Activated T-cell treated with anti-CD3 and anti-CD28 coated beads, Interleukin-2, amount 50 U/mL, for 24 hours (primary cell): Measurements from ENCODE around the gene CGB7.
"Not testable (repeated sequence)": the region's sequence is repeated elsewhere in the genome, so short reads cannot be mapped to it uniquely, and the experiment has no call there.

Experiments
- DNase-seq: peaks from one replicate; pipeline ENCODE4 v3.0.0-alpha.2; 2020
- H3K27ac Mint-ChIP-seq: 2 replicates; pipeline ENCODE4 v1.8.0; 2020; ENCODE audit warnings: mild to moderate bottlenecking, mixed read lengths
- H3K27me3 Mint-ChIP-seq: 2 replicates; pipeline ENCODE4 v1.8.0; 2020; ENCODE audit warnings: mixed read lengths
- H3K36me3 Mint-ChIP-seq: 2 replicates; pipeline ENCODE4 v1.8.0; 2020; ENCODE audit warnings: low read depth, mixed read lengths
- H3K4me1 Mint-ChIP-seq: 2 replicates; pipeline ENCODE4 v1.8.0; 2020; ENCODE audit warnings: low read depth, mixed read lengths
- H3K4me3 Mint-ChIP-seq: 2 replicates; pipeline ENCODE4 v1.8.0; 2020; ENCODE audit warnings: mild to moderate bottlenecking, moderate library complexity, mixed read lengths
- H3K9me3 Mint-ChIP-seq: 2 replicates; pipeline ENCODE4 v1.8.0; 2020; ENCODE audit warnings: mixed read lengths

Gene CGB7

GRCh38 chr19:49038557-49039276 is 18.8 kb downstream of the CGB7 start:
- not testable (repeated sequence) for H3K4me3 Mint-ChIP-seq, H3K9me3 Mint-ChIP-seq, H3K36me3 Mint-ChIP-seq, H3K4me1 Mint-ChIP-seq, H3K27me3 Mint-ChIP-seq, DNase-seq, H3K27ac Mint-ChIP-seq

DNA sequence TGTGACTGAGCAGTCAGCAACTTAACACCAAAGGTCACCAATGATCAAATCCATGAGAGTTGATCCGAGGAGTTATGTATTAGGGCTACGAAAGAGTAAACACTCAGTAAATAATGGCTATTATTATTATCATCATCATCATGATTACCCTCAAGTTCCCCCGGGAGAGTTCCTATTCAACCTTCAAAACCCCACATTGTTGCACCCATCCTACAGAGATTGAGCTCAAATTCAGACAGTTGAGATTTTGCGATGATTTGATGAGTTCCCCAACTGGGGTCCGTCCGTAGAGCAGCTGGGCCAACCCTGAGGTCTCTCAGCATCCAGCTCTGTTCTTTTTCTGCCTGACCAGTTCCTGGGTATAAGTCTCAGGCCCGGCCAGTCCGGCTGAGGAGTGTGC is 19.4 kb downstream of the CGB7 start:
- not testable (repeated sequence) for H3K27me3 Mint-ChIP-seq, H3K9me3 Mint-ChIP-seq, H3K4me1 Mint-ChIP-seq, H3K36me3 Mint-ChIP-seq, DNase-seq, H3K4me3 Mint-ChIP-seq, H3K27ac Mint-ChIP-seq

GRCh38 chr19:49036815-49037214 is 20.7 kb downstream of the CGB7 start, which contains the start of gene CGB1:
Gene CGB1, minus strand, starts transcription at chr19:49036895. Its CDS starts 184 bp downstream, at chr19:49036711.
- H3K27me3 Mint-ChIP-seq, H3K4me3 Mint-ChIP-seq, H3K9me3 Mint-ChIP-seq, H3K36me3 Mint-ChIP-seq, H3K4me1 Mint-ChIP-seq, H3K27ac Mint-ChIP-seq: not testable (repeated sequence)
- peak; percentile 69 for DNase-seq

- H3K36me3 Mint-ChIP-seq, H3K9me3 Mint-ChIP-seq, H3K27me3 Mint-ChIP-seq, H3K4me1 Mint-ChIP-seq: not testable (repeated sequence)
- peak; percentile 85 for DNase-seq
- H3K4me3 Mint-ChIP-seq, result peak within 1 kb of the TSS; percentile 55
- H3K27ac Mint-ChIP-seq, result peak within 1 kb of the TSS; percentile 90
These were observed 25.8 kb downstream of the CGB7 start, which contains the start of gene CGB2 for GRCh38 chr19:49031642-49032301. Gene CGB2, plus strand, starts transcription at chr19:49031890. Its CDS starts 206 bp downstream, at chr19:49032096.

DNA sequence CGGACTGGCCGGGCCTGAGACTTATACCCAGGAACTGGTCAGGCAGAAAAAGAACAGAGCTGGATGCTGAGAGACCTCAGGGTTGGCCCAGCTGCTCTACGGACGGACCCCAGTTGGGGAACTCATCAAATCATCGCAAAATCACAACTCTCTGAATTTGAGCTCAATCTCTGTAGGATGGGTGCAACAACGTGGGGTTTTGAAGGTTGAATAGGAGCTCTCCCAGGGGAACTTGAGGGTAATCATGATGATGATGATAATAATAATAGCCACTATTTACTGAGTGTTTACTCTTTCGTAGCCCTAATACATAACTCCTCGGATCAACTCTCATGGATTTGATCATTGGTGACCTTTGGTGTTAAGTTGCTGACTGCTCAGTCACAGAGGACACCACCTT is 27.2 kb downstream of the CGB7 start:
- H3K4me1 Mint-ChIP-seq, H3K9me3 Mint-ChIP-seq, H3K36me3 Mint-ChIP-seq, H3K27ac Mint-ChIP-seq, H3K4me3 Mint-ChIP-seq, H3K27me3 Mint-ChIP-seq, DNase-seq: not testable (repeated sequence)

DNA sequence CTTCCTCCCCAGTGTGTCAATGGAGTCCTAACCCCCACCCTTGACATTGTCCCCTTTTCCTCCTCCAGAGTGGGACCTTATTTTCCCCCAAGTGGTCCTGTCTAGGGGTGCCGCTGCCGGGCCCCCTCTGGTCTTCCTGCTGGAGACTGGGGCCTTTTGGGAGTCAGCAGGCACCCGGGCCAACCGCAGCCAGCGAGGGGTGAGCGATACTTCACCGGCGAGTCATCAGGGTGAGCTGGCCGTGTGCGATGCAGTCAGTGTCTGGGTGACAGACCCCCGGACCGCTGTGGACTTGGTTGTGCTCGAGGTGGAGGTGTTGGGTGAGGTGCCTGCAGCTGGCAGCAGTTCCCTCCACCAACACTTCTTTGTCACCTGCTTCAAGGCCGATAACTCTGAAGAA is 27.8 kb downstream of the CGB7 start:
- H3K36me3 Mint-ChIP-seq, H3K9me3 Mint-ChIP-seq, H3K4me3 Mint-ChIP-seq, H3K27ac Mint-ChIP-seq, DNase-seq, H3K27me3 Mint-ChIP-seq, H3K4me1 Mint-ChIP-seq: not testable (repeated sequence)

DNA sequence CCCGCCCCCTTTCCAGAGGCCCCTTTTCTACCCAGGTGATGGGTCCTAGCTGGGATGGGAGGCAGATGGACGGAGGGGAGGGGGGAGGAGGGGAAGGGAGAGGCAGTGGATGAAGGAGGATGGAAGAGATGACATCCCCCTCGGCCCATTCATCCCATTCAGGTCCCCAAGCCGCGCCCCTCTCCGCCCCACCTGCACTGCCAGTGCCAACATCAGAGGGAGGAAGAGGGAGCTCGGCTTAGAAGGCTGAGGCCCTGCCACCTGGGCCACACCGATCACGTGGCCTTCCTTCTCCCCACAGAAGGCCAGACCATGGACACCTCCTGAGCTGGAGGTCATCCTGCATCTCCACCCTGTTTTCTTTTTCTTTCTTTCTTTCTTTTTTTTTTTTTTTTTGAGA is 28.9 kb downstream of the CGB7 start:
- H3K36me3 Mint-ChIP-seq, H3K27ac Mint-ChIP-seq, H3K9me3 Mint-ChIP-seq, H3K27me3 Mint-ChIP-seq, H3K4me3 Mint-ChIP-seq, DNase-seq, H3K4me1 Mint-ChIP-seq: not testable (repeated sequence)

DNA sequence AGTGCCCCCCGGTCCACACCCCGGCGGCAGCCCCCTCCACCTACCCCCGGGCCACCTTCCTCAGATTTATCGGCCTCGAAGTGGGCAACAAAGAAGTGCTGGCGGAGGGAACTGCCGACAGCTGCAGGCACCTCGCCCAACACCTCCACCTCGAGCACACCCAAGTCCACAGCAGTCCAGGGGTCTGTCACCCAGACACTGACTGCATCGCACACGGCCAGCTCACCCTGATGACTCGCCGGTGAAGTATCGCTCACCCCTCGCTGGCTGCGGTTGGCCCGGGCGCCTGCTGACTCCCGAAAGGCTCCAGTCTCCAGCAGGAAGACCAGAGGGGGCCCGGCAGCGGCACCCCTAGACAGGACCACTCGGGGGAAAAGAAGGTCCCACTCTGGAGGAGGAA is 31.9 kb downstream of the CGB7 start:
- H3K27me3 Mint-ChIP-seq, H3K4me3 Mint-ChIP-seq, DNase-seq, H3K27ac Mint-ChIP-seq, H3K9me3 Mint-ChIP-seq, H3K36me3 Mint-ChIP-seq: not testable (repeated sequence)
- H3K4me1 Mint-ChIP-seq, result peaks cover 14% of the 10 kb centered on the region

- H3K27ac Mint-ChIP-seq, H3K4me3 Mint-ChIP-seq, H3K36me3 Mint-ChIP-seq, DNase-seq, H3K27me3 Mint-ChIP-seq, H3K9me3 Mint-ChIP-seq: not testable (repeated sequence)
- H3K4me1 Mint-ChIP-seq, result peaks cover 14% of the 10 kb centered on the region
These were observed 32.5 kb downstream of the CGB7 start for GRCh38 chr19:49025088-49025487.

DNA sequence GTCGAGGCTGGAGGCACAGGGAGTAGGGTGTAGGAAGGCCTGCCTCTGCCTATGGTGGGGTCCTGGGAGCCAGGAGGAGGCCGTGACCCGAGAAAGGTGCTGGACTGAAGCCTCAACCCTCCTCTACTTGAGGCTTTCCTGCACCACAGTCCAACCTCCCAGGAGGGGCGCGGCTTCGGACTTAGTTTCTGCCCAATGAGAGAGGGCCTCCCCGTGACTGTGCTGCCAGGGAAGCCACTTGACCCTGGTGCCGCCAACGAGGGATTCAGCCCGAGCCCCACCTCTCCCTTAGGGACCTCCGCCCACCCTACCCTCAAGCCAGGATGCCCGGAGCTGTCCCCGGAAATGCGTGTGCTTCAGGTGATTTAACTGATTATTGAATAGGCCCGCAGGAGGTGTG is 33.3 kb downstream of the CGB7 start, which contains the start of gene CGB3:
CGB3 (minus strand) TSS at position 101 of the 400 bp plus-strand sequence. CDS start 362 bp downstream, outside the sequence.
- H3K27ac Mint-ChIP-seq, H3K9me3 Mint-ChIP-seq, H3K4me3 Mint-ChIP-seq, H3K27me3 Mint-ChIP-seq, H3K36me3 Mint-ChIP-seq, DNase-seq: not testable (repeated sequence)
- peaks cover 19% of the 10 kb centered on the region for H3K4me1 Mint-ChIP-seq

GRCh38 chr19:49022116-49022515 is 35.4 kb downstream of the CGB7 start:
- Mint-ChIP-seq H3K4me3 (no peak overlapping the region), H3K36me3 (peaks cover under 1% of the 10 kb centered on the region), H3K4me1 (peaks cover 34% of the 10 kb centered on the region), H3K27me3 (peaks cover 12% of the 10 kb centered on the region), H3K27ac (no peak overlapping the region), H3K9me3 (no peaks in the 10 kb centered on the region)
- DNase-seq, result no peak

GRCh38 chr19:49020931-49021895 is 36.3 kb downstream of the CGB7 start:
- H3K4me1 Mint-ChIP-seq, result peaks cover 34% of the 10 kb centered on the region
- H3K27me3 Mint-ChIP-seq, result peaks cover 12% of the 10 kb centered on the region
- H3K9me3 Mint-ChIP-seq, result no peaks in the 10 kb centered on the region
- peaks cover 9% of the 10 kb centered on the region for H3K36me3 Mint-ChIP-seq
- H3K4me3 Mint-ChIP-seq, result no peak overlapping the region
- H3K27ac Mint-ChIP-seq, result peak overlapping the region; percentile 7
- DNase-seq, result no peak

DNA sequence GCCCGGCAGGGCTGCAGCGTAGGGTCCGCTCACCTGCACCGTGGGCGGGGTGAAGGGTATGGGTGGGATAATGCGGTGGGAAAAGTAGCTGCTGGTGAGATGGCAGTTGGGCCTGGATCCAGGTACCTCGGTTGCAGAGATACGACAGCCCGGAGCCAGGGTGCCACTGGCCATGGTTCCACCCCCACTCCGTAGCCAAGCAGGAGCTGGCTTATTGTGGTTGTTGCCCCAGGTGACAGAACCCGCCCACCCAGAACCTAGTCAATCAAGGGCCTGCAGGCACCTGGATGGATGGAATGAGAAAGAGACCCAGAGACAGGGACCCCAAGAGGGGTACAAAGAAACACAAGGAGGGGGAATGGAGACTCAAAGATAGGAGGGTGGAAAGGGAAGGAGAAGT is 37.2 kb downstream of the CGB7 start:
- DNase-seq, result no peak
- no peak overlapping the region for H3K4me3 Mint-ChIP-seq

GRCh38 chr19:49019242-49019932 is 38.2 kb downstream of the CGB7 start:
- H3K27ac Mint-ChIP-seq, result peak overlapping the region; percentile 73
- peaks cover 28% of the 10 kb centered on the region for H3K36me3 Mint-ChIP-seq
- no peaks in the 10 kb centered on the region for H3K9me3 Mint-ChIP-seq
- peak overlapping the region; percentile 74 for H3K4me3 Mint-ChIP-seq
- DNase-seq, result peak; percentile 84
- peaks cover 12% of the 10 kb centered on the region for H3K27me3 Mint-ChIP-seq
- peaks cover 34% of the 10 kb centered on the region for H3K4me1 Mint-ChIP-seq

More for the DNA sequence above, 37.2 kb downstream of the CGB7 start:
- Mint-ChIP-seq H3K27ac (no peak overlapping the region), H3K4me1 (peaks cover 34% of the 10 kb centered on the region), H3K36me3 (peaks cover 18% of the 10 kb centered on the region), H3K27me3 (peaks cover 12% of the 10 kb centered on the region), H3K9me3 (no peaks in the 10 kb centered on the region)
